HG02763 (cell line): ENCODE measurements around the gene SGPP1.
"Not testable (repeated sequence)": the region's sequence is repeated elsewhere in the genome, so short reads cannot be mapped to it uniquely, and the experiment has no call there.

ENCODE experiments used
- ATAC-seq: cut with Tn5 transposase; IDR thresholded peaks from one replicate; pipeline ENCODE4 v1.9.1; 2021; ENCODE audit warnings: mild to moderate bottlenecking, moderate library complexity; ENCODE audit not compliant: unreplicated experiment

SGPP1 gene

DNA sequence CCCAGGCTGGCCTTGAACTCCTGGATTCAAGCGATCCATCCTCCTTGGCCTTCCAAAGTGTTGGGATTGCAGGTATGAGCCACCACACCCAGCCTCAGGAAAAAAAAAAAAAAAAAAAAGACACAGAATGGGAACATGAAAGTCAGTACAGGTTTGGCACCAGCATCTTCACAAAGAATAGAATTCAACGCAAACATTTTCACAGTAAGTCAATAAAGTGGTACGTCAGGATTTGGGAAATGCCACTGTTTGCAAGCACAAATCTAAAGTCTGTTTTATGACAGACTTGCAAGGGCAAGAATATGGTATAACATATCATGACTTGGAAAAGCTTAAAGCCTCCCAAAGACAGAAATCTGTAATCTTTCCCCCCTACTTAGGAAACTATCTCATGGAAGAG is 51.2 kb downstream of the SGPP1 start:
- no peak for ATAC-seq

DNA sequence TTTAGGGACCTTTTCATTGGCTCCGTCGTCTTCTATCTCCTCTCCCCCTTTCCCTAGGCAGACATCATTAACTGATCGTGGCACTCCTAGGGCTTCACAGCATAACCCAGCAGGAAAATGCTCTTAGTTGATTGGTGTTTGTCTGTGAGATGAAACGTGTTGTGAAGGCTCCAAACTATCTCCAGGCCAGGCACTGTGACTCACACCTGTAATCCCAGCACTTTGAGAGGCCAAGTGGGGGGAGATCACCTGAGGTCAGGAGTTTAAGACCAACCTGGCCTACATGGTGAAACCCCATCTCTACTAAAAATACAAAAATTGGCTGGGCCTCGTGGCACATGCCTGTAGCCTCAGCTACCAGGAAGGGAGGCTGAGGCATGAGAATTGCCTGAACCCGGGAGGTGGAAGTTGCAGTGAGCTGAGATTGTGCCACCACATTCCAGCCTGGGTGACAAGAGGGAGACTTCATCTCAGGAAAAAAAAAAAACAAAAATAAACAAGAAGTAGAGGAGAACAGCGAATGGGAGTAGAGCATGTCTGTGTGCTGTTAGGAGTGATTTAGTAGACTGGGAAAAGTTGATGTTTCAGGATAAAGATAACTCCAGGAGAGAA is 53.9 kb downstream of the SGPP1 start:
- no peak for ATAC-seq

GRCh38 chr14:63673255-63673654 is 54.6 kb downstream of the SGPP1 start:
- ATAC-seq: no peak

DNA sequence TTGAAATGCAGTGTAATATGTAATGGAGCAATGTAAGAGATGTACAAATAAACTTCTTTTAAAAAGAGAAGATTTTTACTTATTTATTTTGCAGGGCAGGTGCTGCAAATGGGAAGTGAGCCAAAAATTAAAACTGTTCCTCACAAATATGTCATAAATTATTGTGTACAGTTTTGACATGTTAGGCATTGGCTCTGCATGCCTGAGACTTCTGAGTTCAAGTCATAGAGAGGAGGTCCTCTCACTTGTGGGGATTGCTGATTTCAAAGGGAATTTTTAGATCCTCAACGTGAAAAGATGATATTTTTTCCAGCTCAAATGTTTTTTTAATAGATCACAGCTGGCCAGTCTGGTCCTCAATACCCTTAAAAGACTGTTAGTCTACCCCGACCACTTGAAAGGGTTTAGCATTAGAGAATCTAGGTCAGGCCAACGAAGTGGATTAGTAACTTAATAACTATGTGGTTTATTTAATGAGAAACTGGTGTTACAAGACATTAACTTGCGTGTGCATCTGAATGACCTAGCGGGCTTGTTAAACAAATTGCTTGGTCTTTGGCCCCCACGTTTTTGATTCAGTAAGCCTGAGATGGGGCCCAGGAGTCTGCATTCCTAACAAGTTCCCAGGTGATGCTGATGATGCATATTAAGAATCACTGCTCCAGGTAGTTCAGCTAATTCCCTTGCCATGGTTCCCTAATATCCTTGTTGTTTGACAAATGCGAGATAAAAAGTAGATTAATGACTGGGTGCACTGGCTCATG is 55.3 kb downstream of the SGPP1 start:
- peak; percentile 60 for ATAC-seq

- peak; percentile 24 for ATAC-seq
Observed at GRCh38 chr14:63671987-63672386, 55.9 kb downstream of the SGPP1 start.

- no peak for ATAC-seq
Observed at GRCh38 chr14:63670692-63671091, 57.2 kb downstream of the SGPP1 start.

DNA sequence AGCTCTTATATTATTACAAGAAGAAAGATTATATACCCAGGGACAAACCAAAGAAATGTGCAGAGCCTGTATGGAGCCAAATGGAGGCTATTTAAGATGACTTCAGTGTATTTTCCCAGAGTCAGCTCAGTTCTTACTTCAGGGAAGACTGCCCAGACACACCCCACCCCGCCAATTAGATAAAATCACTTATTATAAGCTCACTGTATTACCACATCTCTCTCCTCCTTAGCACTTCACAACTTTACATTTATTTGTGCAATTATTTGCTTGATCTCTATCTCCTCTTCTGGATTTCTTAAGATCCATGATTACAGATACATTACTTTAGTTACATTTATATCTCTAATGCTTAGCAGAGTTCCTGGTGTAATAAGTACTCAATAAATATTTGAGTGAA is 61.5 kb downstream of the SGPP1 start:
- ATAC-seq: no peak

- ATAC-seq: no peak
Observed at GRCh38 chr14:63663428-63664341, 64.2 kb downstream of the SGPP1 start.

DNA sequence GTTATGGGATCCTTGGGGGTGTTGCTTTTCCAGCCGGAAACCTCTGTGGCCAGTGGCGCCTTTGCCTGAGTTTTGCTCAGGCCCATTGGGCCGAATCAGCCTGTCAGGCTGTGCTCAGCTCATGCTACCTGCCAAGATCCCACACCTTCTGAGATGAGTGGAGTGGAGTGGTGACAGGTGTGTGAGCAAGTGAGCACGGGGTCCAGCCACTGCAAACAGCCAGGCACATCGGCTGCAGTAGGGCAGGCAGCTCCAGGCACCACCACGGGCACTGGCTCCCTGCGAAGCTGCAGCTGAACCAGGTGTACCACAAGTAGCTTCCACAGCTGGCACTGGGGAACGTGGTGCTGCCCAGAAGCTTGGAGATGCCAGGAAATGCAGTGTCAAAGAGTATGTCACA is 65.1 kb downstream of the SGPP1 start:
- ATAC-seq: no peak

DNA sequence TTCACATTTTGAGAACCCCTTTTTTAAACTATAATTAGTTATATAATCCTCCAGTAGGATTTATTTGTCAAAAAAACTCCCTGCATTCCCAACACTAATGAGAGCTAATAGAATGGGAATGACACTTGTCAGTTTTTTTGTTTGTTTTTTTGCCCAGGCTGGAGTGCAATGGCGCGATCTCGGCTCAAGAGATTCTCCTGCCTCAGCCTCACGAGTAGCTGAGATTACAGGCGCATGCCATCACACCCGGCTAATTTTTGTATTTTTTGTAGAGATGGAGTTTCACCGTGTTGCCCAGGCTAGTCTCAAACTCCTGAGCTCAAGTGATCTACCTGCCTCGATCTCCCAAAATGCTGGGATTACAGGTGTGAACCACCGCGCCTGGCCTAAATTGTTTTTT is 66.0 kb downstream of the SGPP1 start:
- not testable (repeated sequence) for ATAC-seq

DNA sequence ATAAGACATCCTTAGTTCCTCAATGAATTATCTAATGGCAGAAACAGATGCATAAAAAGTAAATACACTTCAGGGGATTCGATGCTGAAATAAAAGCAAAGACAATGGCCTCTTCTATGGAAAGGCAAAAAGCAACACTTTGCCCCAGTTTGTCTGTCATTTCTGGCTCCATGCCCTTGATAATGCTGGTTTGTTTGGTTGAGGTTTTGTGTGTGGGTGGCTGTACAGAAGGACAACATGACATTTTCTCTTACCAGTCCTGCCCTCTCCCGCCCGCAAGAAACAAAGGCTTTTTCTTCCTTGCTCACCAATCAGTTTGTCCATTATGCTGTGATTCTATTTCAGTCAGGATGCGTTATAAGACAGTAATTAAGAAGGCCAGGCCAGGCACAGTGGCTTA is 68.1 kb downstream of the SGPP1 start:
- no peak for ATAC-seq

DNA sequence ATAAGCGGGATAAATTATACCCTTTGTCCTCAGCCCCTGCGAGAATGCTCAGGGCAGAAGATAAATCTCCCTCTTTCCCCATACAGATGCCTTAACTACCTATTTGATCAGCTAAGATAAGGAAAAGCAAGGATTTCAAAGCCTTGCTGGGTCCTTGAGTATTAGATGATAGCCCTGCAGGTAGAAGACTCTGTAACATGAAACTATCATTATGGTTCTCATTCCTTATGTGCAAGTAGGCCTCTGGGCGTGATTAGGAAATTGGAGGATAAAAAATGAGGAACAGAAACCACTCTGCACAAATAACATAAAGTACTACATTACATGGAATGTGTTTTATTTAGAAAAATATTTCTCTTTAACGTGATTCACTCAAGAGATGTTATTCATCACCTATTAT is 71.7 kb downstream of the SGPP1 start:
- no peak for ATAC-seq

GRCh38 chr14:63654936-63655335 is 72.9 kb downstream of the SGPP1 start:
- ATAC-seq: no peak

- no peak for ATAC-seq
Observed at GRCh38 chr14:63654346-63654745, 73.5 kb downstream of the SGPP1 start.

DNA sequence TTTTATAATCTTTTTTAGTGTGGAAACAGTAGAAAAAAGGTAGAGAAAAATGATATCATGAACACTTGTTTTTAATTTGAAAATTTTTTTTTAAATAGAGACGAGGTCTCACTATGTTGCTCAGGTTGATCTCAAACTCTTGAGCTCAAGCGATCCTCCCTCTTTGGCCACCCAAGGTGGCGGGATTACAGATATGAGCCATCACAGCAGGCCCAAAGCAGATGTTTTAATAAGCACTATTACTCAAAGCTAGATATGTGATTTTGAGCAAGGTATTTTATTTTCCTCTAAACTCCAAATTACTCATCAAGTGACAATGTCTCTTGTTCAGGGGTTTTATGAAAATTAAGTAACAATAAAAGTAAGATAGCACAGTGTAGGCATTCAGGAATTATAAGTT is 75.5 kb downstream of the SGPP1 start:
- no peak for ATAC-seq

GRCh38 chr14:63650256-63650952 is 77.5 kb downstream of the SGPP1 start:
- ATAC-seq: no peak

- ATAC-seq: peak; percentile 59
Observed at GRCh38 chr14:63647696-63648410, 80.0 kb downstream of the SGPP1 start.

DNA sequence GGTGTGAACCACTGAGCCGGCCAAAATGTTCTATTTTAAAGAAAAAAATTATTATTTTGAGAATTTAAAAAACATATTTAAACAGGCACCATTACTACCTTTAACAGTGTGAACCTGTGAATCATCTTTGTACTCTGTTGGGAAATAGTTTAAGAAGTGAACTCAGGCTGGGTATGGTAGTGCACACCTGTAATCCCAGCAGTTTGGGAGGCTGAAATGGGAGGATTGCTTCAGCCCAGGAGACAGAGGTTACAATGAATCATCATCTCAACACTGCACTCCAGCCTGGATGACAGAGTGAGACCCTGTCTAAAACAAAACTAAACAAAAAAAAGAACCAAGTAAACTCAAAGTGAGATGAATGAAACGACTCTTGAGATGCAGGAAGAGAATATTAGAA is 83.1 kb downstream of the SGPP1 start:
- no peak for ATAC-seq

GRCh38 chr14:63642656-63643382 is 85.0 kb downstream of the SGPP1 start:
- ATAC-seq: no peak

GRCh38 chr14:63642229-63642611 is 85.6 kb downstream of the SGPP1 start:
- peak; percentile 52 for ATAC-seq
